Kidney (tissue), 14 donors: Measurements from ENCODE around the gene NEO1. TPM values are rescaled to one million over a fixed set of nuclear protein-coding genes. Genes with fewer than 3 reads are reported as not detected.
"Not testable (repeated sequence)": the region's sequence is repeated elsewhere in the genome, so short reads cannot be mapped to it uniquely, and the experiment has no call there.

Experiments used
- DNase-seq, 5 donors: peaks; one replicate each; pipeline ENCODE4 v3.0.0-alpha.2; 2013 to 2020
- FAIRE-seq: peaks from 2 replicates; lab custom pipeline; 2012; peaks lifted over from hg19 to GRCh38; lab: Jason Lieb, UNC
- H3K27ac ChIP-seq, 2 donors: one replicate each; pipeline ENCODE4 v1.7.0; 2013; ENCODE audit warnings: low read depth in 2 of 2, low read length in 2 of 2, inconsistent platforms in 1 of 2
- H3K27me3 ChIP-seq: one replicate; pipeline ENCODE4 v1.7.1; 2013; ENCODE audit warnings: low read length, inconsistent platforms; ENCODE audit not compliant: control insufficient read depth, insufficient read depth
- H3K36me3 ChIP-seq, 3 donors: one replicate each; pipeline versions ENCODE4 v1.7.0 to v1.7.1; 2013; ENCODE audit warnings: low read length in 3 of 3, control low read depth in 1 of 3, inconsistent platforms in 1 of 3; ENCODE audit not compliant: insufficient read depth in 3 of 3, control insufficient read depth in 2 of 3
- H3K4me1 ChIP-seq, 3 donors: one replicate each; pipeline versions ENCODE4 v1.7.0 to v1.7.1; 2013; ENCODE audit warnings: low read length in 3 of 3, inconsistent platforms in 1 of 3, low read depth in 1 of 3; ENCODE audit not compliant: control insufficient read depth in 2 of 3, insufficient read depth in 2 of 3
- H3K4me3 ChIP-seq, 3 donors: one replicate each; pipeline versions ENCODE4 v1.7.0 to v1.8.1; 2013; ENCODE audit warnings: low read length in 3 of 3, control low read depth in 1 of 3, inconsistent platforms in 1 of 3
- H3K9ac ChIP-seq, 3 donors: one replicate each; pipeline versions ENCODE4 v1.7.0 to v1.7.1; 2013; ENCODE audit warnings: low read length in 3 of 3, control low read depth in 1 of 3, inconsistent platforms in 1 of 3
- H3K9me3 ChIP-seq, 3 donors: one replicate each; pipeline versions ENCODE4 v1.7.0 to v1.7.1; 2013; ENCODE audit warnings: low read length in 3 of 3, control low read depth in 1 of 3, inconsistent platforms in 1 of 3; ENCODE audit not compliant: control insufficient read depth in 2 of 3, insufficient read depth in 1 of 3
- CTCF ChIP-seq: IDR thresholded peaks from 3 replicates; pipeline ENCODE4 v1.5.1; 2012; ENCODE audit warnings: mild to moderate bottlenecking, moderate library complexity, borderline replicate concordance; ENCODE audit not compliant: insufficient read depth; ENCODE audit errors: extremely low read depth
- intact Hi-C: fragments of 100-400 bp; cut with DNase I; formaldehyde crosslinking; loops from one replicate; pipeline ENCODE4 v1.11.1; 2022
- polyA plus RNA-seq: library from polyadenylated mRNA; stranded (reverse); fragments of 350-450 nt; fragmentation: Illumina TruSeq; extraction: RNeasy Lipid Tissue Mini Kit (QIAGEN cat#74804); gene quantifications from one replicate; pipeline ENCODE4 v1.2.3, GENCODE V29; 2014; ENCODE audit warnings: low read depth, low replicate concordance; ENCODE audit not compliant: insufficient read depth
- total RNA-seq: library from RNA; stranded (reverse); fragmentation: NEBNext Ultra II Directional; extraction: Animal tissue kit (Norgen Biotek cat#: 25700); gene quantifications from one replicate; pipeline ENCODE4 v1.2.1, GENCODE V29; 2021
- donor health status: control.
- donor health status: control.
- donor health status: control.
- donor health status: control.
- donor health status: control.
- donor health status: DM: yes; HTN: yes; CAD: no.
- donor health status: Normal renal cell carcinoma (clear cell type).

The NEO1 gene
- total and polyA plus RNA-seq, 2 donors from 2014 or later, result 12.4 to 43.3 TPM

DNA sequence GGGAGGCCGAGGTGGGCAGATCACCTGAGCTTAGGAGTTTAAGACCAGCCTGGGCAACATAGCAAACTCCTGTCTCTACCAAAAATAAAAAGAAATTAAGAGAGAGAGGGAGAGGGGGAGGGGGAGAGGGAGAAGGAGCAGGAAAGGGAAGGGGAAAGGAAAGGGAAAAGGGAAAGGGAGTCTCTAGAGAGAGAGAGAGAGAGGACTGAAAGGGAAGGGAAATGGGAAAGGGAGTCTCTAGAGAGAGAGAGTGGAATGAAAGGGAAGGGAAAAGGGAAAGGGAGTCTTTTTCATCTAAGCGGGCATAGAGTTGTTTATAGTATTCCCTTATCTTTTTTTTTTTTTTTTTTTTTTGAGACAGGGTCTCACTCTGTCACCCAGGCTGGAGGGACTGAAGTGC lies 148.1 kb downstream of the NEO1 start:
- FAIRE-seq (no peak), DNase-seq (no peak)
- Histone ChIP-seq H3K9ac (no peak overlapping the region), H3K27me3 (no peaks in the 10 kb centered on the region), H3K27ac (no peak overlapping the region), H3K4me1 (peaks cover 0 to 3% (median 0%) of the 10 kb centered on the region in 3 donors), H3K9me3 (no peaks in the 10 kb centered on the region), H3K4me3 (no peak overlapping the region), H3K36me3 (no peaks in the 10 kb centered on the region)
- intact Hi-C loops, result no loop called here
- no peak for TF ChIP-seq CTCF

DNA sequence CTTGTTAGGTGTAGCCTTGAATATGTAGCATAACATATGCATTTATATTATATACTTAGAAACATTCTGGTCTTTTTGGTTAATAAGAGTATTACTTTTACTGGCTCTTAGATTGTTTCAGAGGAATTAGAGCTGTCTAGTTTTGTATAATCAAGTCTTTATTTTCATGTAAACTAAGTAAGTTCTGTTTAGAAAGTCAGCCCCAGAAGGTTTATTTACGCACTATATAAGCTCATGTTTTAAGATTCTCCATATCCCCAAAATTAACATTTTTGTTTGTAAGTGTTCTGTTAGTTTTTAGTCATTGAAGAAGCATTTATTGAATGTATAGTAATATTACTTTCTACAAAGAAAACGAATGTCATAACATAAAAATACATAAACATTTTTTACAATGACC lies 158.4 kb downstream of the NEO1 start:
- Histone ChIP-seq H3K4me3 (no peak overlapping the region), H3K27me3 (no peaks in the 10 kb centered on the region), H3K9me3 (no peaks in the 10 kb centered on the region), H3K27ac (no peak overlapping the region), H3K36me3 (no peaks in the 10 kb centered on the region), H3K4me1 (no peaks in the 10 kb centered on the region), H3K9ac (no peak overlapping the region)
- DNase-seq, result no peak
- intact Hi-C loops, result no loop called here
- TF ChIP-seq CTCF, result no peak
- FAIRE-seq, result no peak

GRCh38 chr15:73212424-73212823 lies 160.2 kb downstream of the NEO1 start:
- TF ChIP-seq CTCF, result no peak
- H3K9ac ChIP-seq, result no peak overlapping the region
- no peaks in the 10 kb centered on the region for H3K9me3 ChIP-seq
- intact Hi-C loops, result no loop called here
- no peaks in the 10 kb centered on the region for H3K36me3 ChIP-seq
- H3K4me3 ChIP-seq, result no peak overlapping the region
- H3K27ac ChIP-seq, result no peak overlapping the region
- H3K27me3 ChIP-seq, result no peaks in the 10 kb centered on the region
- no peak for DNase-seq
- FAIRE-seq, result no peak
- H3K4me1 ChIP-seq, result no peaks in the 10 kb centered on the region

GRCh38 chr15:73221450-73221849 lies 169.2 kb downstream of the NEO1 start:
- H3K4me1 ChIP-seq, H3K27me3 ChIP-seq, H3K9me3 ChIP-seq, H3K27ac ChIP-seq, H3K9ac ChIP-seq, intact Hi-C loops, DNase-seq, FAIRE-seq, H3K4me3 ChIP-seq, H3K36me3 ChIP-seq: not testable (repeated sequence)
